WTC11 (cell line): Measurements from ENCODE around the gene RPL19.

Experiments
- ESRRA ChIP-seq: sonication (generic); formaldehyde crosslinking; IDR thresholded peaks from 2 replicates; pipeline ENCODE4 v1.8.1; 2022; ENCODE audit warnings: mild to moderate bottlenecking, missing genetic modification reagents, borderline replicate concordance
- JUN ChIP-seq: sonication (generic); formaldehyde crosslinking; IDR thresholded peaks from 2 replicates; pipeline ENCODE4 v1.8.0; 2023; ENCODE audit warnings: mild to moderate bottlenecking, missing genetic modification reagents
- NFE2L1 ChIP-seq: sonication (generic); formaldehyde crosslinking; IDR thresholded peaks from 2 replicates; pipeline ENCODE4 v1.8.1; 2023; ENCODE audit warnings: missing genetic modification reagents
- NFYB ChIP-seq: sonication (generic); formaldehyde crosslinking; conservative IDR thresholded peaks from 2 replicates; pipeline ENCODE4 v1.8.0; 2022; ENCODE audit warnings: low read depth, missing genetic modification reagents
- TF ChIP-seq, protein P1 (sequence below): fragments of 200-600 bp; IDR thresholded peaks from 2 replicates; pipeline ENCODE4 v1.8.0; 2022; ENCODE audit warnings: antibody characterized with exemption
- TF ChIP-seq, protein P2 (sequence below): sonication (generic); formaldehyde crosslinking; IDR thresholded peaks from 2 replicates; pipeline ENCODE4 v1.8.1; 2023; ENCODE audit warnings: mild to moderate bottlenecking, missing genetic modification reagents, moderate library complexity
- TF ChIP-seq, protein P3 (sequence below): sonication (generic); formaldehyde crosslinking; IDR thresholded peaks from 2 replicates; pipeline ENCODE4 v1.8.0; 2022; ENCODE audit warnings: mild to moderate bottlenecking, missing genetic modification reagents
- TF ChIP-seq, protein P4 (sequence below): fragments of 250-450 bp; sonication (Bioruptor Pico); conservative IDR thresholded peaks from 2 replicates; pipeline ENCODE4 v1.9.0; 2021; ENCODE audit warnings: mild to moderate bottlenecking
- TF ChIP-seq, protein P5 (sequence below): sonication (generic); formaldehyde crosslinking; IDR thresholded peaks from 2 replicates; pipeline ENCODE4 v1.8.1; 2023; ENCODE audit warnings: mild to moderate bottlenecking, missing genetic modification reagents
- TF ChIP-seq, protein P6 (sequence below): sonication (generic); formaldehyde crosslinking; conservative IDR thresholded peaks from 2 replicates; pipeline ENCODE4 v1.8.1; 2022; ENCODE audit warnings: mild to moderate bottlenecking, missing genetic modification reagents

DNA sequence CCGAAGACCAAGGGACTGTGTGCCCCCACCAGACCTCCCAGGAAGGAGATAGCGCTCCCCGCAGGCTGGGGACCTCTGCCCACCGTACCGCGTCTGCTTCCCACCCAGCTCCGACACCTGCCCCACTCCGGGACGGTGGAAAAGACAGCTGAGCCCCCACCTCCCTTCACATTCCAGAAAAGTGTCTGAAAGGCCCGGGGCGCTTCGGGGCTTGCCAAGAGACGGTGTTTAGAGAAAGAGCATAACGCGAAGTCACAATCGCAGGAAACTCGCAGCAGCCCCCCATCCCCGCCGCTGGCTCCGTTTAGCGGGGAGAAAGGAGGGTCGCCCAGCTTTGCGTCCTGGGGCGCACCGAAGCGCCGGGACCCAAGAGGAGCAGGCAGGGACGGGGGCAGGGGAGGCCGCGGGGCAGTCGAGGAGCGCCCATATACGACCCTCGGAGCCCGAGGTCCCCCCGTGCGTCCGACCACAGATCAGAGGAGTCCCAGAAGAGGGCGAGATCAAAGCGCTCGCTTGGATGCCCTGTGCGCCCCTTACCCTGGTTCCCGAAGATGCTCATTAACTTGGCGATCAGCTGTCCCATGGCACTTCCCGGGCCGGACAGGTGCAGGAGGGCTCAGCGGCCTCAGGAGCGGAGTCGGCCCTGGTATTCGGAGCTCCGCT is 34.8 kb upstream of the RPL19 start:
- TF ChIP-seq NFYB: no peak
- TF ChIP-seq, protein P1, sequence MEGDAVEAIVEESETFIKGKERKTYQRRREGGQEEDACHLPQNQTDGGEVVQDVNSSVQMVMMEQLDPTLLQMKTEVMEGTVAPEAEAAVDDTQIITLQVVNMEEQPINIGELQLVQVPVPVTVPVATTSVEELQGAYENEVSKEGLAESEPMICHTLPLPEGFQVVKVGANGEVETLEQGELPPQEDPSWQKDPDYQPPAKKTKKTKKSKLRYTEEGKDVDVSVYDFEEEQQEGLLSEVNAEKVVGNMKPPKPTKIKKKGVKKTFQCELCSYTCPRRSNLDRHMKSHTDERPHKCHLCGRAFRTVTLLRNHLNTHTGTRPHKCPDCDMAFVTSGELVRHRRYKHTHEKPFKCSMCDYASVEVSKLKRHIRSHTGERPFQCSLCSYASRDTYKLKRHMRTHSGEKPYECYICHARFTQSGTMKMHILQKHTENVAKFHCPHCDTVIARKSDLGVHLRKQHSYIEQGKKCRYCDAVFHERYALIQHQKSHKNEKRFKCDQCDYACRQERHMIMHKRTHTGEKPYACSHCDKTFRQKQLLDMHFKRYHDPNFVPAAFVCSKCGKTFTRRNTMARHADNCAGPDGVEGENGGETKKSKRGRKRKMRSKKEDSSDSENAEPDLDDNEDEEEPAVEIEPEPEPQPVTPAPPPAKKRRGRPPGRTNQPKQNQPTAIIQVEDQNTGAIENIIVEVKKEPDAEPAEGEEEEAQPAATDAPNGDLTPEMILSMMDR: no peak
- TF ChIP-seq NFE2L1 (CRISPR knock-in tag): no peak
- TF ChIP-seq, protein P2, sequence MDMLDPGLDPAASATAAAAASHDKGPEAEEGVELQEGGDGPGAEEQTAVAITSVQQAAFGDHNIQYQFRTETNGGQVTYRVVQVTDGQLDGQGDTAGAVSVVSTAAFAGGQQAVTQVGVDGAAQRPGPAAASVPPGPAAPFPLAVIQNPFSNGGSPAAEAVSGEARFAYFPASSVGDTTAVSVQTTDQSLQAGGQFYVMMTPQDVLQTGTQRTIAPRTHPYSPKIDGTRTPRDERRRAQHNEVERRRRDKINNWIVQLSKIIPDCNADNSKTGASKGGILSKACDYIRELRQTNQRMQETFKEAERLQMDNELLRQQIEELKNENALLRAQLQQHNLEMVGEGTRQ: no peak
- TF ChIP-seq, protein P3, sequence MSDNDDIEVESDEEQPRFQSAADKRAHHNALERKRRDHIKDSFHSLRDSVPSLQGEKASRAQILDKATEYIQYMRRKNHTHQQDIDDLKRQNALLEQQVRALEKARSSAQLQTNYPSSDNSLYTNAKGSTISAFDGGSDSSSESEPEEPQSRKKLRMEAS (CRISPR knock-in tag): no peak
- no peak for TF ChIP-seq ESRRA (CRISPR knock-in tag)
- TF ChIP-seq, protein P4, sequence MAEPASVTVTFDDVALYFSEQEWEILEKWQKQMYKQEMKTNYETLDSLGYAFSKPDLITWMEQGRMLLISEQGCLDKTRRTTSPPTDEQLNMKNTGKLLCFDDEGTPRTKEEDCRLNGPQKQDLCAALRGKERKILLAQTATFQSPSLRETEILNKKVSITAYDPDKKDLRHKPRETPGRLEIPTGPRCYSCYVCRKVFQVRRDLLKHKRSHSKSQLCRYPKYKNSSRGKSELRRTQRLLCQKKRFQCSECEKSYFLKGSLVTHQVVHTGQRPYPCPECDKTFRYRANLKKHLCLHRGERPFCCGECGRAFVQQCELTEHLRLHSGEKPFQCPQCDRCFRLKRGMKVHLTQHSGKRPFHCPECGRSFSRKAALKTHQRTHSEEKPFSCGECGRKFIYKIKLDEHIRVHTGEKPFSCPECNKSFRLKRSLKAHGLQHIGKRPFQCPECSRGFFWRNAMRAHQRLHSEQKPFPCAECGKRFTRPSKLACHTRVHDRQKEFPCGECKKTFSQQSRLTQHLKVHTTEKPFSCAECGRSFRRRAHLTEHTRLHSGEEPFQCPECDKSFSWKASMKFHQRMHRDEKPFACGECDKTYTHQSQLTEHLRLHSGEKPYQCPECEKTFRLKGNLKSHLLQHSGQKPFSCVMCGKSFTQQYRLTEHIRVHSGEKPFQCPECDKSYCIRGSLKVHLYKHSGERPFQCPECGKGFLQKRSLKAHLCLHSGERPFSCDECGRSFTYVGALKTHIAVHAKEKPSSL (CRISPR knock-in tag): no peak
- TF ChIP-seq, protein P5, sequence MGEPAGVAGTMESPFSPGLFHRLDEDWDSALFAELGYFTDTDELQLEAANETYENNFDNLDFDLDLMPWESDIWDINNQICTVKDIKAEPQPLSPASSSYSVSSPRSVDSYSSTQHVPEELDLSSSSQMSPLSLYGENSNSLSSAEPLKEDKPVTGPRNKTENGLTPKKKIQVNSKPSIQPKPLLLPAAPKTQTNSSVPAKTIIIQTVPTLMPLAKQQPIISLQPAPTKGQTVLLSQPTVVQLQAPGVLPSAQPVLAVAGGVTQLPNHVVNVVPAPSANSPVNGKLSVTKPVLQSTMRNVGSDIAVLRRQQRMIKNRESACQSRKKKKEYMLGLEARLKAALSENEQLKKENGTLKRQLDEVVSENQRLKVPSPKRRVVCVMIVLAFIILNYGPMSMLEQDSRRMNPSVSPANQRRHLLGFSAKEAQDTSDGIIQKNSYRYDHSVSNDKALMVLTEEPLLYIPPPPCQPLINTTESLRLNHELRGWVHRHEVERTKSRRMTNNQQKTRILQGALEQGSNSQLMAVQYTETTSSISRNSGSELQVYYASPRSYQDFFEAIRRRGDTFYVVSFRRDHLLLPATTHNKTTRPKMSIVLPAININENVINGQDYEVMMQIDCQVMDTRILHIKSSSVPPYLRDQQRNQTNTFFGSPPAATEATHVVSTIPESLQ: no peak
- TF ChIP-seq JUN (CRISPR knock-in tag): no peak
- TF ChIP-seq, protein P6, sequence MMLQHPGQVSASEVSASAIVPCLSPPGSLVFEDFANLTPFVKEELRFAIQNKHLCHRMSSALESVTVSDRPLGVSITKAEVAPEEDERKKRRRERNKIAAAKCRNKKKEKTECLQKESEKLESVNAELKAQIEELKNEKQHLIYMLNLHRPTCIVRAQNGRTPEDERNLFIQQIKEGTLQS (CRISPR knock-in tag): no peak
